ENCODE results near the gene SMOC1.

DNA sequence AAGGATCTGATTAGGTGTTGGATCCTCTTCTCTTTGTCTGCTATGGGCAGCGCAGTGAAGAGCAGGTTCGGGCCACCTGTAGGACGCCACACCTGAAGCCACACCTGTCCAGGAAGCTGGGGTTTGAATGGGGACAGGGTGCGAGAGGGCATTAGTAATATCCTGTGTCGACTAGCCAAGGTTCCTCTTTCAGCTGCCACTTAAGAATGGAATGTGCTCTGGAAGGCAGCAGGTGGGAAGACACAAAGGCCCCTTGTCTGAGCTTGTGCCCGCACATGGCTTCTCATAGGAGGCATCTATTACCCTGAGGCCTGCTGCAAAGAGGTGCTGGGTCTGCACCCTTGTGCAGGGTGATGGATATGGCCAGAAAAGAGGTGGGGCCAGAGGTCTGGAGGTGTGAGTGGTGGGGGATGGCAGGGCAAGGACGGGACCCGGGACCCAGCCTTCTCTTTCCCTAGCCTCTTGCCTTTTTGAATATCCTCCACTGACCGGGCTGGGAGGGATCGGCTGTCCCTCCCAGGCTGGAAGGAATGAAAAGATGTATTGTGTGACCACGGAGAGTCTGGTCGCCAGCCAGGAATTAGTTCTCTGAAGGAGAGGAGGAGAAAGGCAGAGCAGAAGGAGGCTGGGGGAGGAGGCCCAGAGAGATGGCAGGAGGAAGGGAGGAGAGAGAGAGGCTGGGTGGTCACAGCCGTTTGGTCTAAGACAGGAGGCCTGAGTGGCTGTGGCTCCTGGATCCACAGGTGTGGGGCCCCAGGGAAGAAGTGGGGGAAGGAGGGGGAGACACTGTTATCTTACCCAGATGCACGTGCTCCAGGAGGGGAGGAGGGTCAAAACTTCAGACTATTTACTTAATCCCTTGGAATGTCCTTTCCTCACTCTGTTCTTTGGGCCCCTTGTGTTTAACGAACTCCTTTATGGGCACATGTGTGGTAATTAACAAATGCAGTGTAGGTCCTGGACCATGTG is 101.5 kb downstream of the SMOC1 start:
- TF ChIP-seq REST (IDR thresholded peaks at IDR 0.05; ENCODE audit: insufficient read depth in 1 of 2, low read depth in 2 of 2, low read length in 2 of 2), result no peak
- no peak for TF ChIP-seq POLR2AphosphoS5 (IDR thresholded peaks at IDR 0.05; ENCODE audit: low read depth, low read length)
- TF ChIP-seq TAF1 (IDR thresholded peaks at IDR 0.05; ENCODE audit: borderline replicate concordance, insufficient read depth, low read length), result no peak
- TF ChIP-seq SIN3A (IDR thresholded peaks at IDR 0.05; ENCODE audit: borderline replicate concordance, insufficient read depth, low read length), result no peak

All from PFSK-1 (cell line).